AG09309 (cell line): Measurements from ENCODE around the gene ERF.

ENCODE experiments used
- DNase-seq: peaks from one replicate; pipeline ENCODE4 v3.0.0-alpha.2; 2010; ENCODE audit warnings: low read depth
- H3K4me3 ChIP-seq: 2 replicates; pipeline ENCODE4 v1.5.1; 2011; ENCODE audit warnings: mild to moderate bottlenecking, low read depth, low read length, moderate library complexity; ENCODE audit not compliant: control insufficient read depth
- TF ChIP-seq, protein P1 (sequence below): IDR thresholded peaks from 2 replicates; pipeline ENCODE4 v1.5.1; 2011; ENCODE audit warnings: mild to moderate bottlenecking, low read depth, low read length, inconsistent platforms; ENCODE audit not compliant: insufficient read depth, control insufficient read depth; ENCODE audit errors: missing control alignments

Gene ERF

DNA sequence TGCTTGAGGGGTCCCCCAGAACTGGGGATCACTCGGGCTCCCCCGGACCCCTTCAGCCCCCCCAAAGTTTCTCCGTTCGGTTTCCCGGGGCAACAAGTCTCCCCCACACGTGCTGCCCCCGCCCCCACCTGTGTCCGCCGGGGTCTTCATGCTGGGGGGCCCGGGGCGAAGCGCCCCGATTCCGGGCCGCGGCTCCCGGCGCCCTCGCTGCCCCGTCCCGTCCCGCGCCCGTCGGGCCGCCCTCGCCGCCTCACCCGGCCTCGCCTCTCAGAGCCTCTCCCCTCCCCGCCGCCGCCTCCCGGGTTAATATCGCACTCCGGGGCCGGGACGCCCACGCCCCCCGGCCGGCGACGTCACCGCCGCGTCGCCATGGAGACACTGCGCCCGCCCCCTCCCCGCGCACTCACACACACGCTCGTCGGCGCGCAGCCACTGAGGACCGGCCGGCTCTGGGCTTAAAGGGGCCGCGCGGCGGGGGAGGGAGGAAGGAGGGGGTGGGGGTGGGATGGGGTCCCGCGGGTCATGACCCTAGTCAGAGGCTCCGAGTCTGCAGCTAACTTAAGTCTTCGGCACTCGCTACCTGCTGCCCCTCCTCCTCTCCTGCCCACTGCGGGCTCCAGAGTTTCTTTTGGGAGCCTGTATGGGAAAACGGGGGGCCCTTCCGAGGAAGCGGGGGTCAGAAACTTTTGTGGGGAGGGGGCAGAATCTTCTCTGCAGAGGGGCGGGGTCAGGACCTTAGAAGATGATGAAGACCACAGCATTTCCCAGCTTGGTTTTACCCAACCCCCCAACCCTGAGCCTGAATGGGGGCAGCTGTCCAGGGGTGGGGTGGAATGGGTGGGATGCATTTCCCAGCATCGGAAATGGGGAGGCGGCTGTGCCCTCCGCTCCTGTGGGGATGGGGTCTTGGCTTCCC, at the start of gene ERF:
ERF (minus strand) TSS at position 279 of the 916 bp plus-strand sequence; CDS start at position 150, 129 bp downstream.
- DNase-seq, result no peak

DNA sequence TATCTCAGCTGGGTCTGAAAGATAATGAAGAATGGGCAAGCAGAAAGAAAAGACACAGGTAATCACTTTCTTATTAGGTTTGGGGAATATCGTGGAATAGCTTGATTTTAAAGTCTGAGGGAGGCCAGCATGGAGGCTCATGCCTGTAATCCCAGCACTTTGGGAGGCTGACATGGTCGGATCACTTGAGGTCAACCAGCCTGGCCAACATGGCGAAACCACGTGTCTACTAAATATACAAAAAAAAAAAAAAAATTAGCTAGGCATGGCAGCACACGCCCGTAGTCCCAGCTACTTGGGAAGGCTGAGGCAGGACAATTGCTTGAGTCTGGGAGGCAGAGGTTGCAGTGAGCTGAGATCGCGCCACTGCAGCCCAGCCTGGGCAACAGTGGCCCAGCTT, 48.9 kb upstream of the ERF start:
- TF ChIP-seq, protein P1, sequence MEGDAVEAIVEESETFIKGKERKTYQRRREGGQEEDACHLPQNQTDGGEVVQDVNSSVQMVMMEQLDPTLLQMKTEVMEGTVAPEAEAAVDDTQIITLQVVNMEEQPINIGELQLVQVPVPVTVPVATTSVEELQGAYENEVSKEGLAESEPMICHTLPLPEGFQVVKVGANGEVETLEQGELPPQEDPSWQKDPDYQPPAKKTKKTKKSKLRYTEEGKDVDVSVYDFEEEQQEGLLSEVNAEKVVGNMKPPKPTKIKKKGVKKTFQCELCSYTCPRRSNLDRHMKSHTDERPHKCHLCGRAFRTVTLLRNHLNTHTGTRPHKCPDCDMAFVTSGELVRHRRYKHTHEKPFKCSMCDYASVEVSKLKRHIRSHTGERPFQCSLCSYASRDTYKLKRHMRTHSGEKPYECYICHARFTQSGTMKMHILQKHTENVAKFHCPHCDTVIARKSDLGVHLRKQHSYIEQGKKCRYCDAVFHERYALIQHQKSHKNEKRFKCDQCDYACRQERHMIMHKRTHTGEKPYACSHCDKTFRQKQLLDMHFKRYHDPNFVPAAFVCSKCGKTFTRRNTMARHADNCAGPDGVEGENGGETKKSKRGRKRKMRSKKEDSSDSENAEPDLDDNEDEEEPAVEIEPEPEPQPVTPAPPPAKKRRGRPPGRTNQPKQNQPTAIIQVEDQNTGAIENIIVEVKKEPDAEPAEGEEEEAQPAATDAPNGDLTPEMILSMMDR, result no peak
- no peak for DNase-seq

More for the DNA sequence above, at the start of gene ERF:
- TF ChIP-seq, protein P1, result no peak
- peak within 1 kb of the TSS; percentile 100 for H3K4me3 ChIP-seq

DNA sequence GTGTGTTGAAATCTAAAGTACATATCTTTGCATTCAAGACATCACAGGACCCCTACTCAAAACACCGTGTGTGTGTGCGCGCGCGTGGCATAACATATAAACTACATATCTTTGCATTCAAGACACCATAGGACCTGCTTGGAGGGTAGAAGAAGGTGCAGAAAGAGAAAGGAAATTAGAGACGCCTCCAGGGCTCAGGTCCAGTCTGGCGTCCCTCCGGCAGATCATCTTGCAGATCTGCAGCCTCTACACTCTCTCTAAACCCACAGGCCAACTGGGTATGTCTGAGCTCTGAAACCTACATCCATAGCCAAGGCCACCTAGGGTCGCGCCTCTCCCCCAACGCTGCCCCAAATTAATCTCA, 48.2 kb upstream of the ERF start:
- no peak for DNase-seq
- peak overlapping the region; percentile 53; the same call in 1 of the 2 replicates for H3K4me3 ChIP-seq
- TF ChIP-seq, protein P1, result no peak

More for the DNA sequence above, 48.9 kb upstream of the ERF start:
- H3K4me3 ChIP-seq, result no peak overlapping the region

DNA sequence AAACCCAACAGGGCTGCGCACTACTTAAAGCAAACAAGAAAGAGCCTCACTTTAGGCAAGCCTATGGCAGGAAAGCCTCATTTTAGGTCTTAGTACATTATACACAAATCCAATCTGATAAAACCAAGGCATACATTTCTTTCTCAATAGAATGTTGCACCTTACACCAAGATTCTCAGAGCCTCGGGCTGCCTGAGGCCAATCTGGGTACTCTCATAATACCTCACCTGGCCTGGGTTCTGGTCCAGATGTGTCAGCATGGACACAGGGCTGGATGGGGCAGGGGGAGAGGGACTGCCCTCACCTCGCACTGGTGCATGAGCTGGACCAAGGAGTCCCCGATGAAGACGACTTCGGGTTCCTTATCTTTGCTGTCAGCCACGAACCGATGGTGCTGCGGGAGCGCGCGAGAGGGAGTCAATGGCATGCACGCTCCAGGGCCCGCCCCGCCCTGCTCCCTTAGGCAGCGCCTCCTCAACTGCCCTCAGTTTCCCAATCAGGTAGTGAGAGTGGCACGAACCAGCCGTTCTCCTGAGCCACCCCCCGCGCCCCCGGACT, 46.8 kb upstream of the ERF start, which contains the start of gene PRR19:
PRR19 (plus strand) TSS at position 487 of the 558 bp plus-strand sequence. CDS start 7,453 bp downstream, outside the sequence.
- TF ChIP-seq, protein P1, result no peak
- DNase-seq, result no peak
- H3K4me3 ChIP-seq, result peak within 1 kb of the TSS; percentile 53

DNA sequence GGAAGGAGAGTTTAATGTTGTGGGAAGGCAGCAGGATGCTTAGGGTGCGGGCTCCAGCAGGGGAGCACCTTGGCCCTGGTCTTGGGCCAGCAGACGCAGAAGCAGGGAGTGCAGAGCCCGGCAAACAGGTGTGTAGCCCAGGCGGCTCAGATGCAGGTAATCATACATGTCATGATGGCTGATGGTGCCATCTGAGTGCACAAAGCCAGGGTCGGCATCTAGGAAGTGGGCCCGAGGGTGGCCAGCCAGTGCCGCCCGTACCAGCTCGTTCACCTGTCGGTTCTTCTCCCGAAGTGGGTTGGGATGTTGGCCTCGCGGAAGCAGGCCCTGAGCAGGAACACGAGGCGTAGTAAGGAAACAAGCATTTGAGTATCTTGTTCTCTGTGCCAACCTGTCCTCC, 42.1 kb upstream of the ERF start:
- no peak overlapping the region for H3K4me3 ChIP-seq
- DNase-seq, result no peak
- TF ChIP-seq, protein P1, result no peak

DNA sequence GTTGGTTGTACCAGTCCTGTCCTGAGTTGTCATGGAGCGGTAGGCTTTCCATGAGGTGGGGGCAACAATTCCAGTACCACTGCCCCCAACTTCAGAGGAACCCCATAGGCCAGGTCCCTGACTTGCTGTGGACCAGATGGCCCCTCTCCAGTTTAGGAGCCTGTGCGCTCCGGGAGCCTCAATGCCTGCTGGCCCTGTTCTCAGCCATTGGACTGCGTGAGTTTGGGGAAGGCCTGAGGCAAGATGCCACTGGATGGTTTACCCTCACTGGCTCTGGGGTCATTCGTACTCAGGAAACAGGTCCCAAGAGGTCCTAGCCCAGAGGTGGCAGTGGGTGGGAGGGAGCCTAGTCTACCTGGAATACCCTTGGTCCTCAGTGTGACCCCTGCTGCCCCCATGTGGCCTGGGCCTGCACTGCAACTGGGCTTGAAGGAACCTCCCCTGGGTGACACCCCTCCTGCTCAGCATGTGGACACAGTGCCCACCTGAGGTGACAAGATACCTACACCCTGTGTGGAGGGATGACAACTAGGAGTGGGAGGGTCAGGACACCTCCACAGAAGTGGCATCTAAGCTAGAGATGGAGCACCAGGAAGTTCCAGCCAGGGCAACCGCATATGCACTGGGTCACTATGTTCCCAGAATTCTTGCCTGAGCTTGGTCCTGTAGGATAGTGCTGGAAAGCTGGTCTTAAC, 41.0 kb upstream of the ERF start:
- no peak for DNase-seq
- TF ChIP-seq, protein P1, result peak; percentile 94

More for the DNA sequence above, 41.0 kb upstream of the ERF start:
- H3K4me3 ChIP-seq, result no peak overlapping the region
